Cardiac fibroblast (primary cell): ENCODE data around the gene PEAR1.

ENCODE experiments used
- DNase-seq, 2 donors: peaks; one replicate each; pipeline versions ENCODE4 v3.0.0 to v3.0.0-alpha.2; 2010; ENCODE audit warnings: low read depth in 2 of 2
- H3K4me3 ChIP-seq, 2 donors: replicated peaks in 1 of 2; 1 replicate in 1 of 2; 2 replicates in 1 of 2; pipeline ENCODE4 v1.5.1; 2011; ENCODE audit warnings: low read depth in 2 of 2, low read length in 2 of 2, mild to moderate bottlenecking in 2 of 2, moderate library complexity in 1 of 2
- TF ChIP-seq, protein P1 (sequence below): IDR thresholded peaks from one replicate; pipeline ENCODE4 v1.5.1; 2011; ENCODE audit warnings: low read depth, mild to moderate bottlenecking, low read length, inconsistent platforms

PEAR1 gene, protein sequence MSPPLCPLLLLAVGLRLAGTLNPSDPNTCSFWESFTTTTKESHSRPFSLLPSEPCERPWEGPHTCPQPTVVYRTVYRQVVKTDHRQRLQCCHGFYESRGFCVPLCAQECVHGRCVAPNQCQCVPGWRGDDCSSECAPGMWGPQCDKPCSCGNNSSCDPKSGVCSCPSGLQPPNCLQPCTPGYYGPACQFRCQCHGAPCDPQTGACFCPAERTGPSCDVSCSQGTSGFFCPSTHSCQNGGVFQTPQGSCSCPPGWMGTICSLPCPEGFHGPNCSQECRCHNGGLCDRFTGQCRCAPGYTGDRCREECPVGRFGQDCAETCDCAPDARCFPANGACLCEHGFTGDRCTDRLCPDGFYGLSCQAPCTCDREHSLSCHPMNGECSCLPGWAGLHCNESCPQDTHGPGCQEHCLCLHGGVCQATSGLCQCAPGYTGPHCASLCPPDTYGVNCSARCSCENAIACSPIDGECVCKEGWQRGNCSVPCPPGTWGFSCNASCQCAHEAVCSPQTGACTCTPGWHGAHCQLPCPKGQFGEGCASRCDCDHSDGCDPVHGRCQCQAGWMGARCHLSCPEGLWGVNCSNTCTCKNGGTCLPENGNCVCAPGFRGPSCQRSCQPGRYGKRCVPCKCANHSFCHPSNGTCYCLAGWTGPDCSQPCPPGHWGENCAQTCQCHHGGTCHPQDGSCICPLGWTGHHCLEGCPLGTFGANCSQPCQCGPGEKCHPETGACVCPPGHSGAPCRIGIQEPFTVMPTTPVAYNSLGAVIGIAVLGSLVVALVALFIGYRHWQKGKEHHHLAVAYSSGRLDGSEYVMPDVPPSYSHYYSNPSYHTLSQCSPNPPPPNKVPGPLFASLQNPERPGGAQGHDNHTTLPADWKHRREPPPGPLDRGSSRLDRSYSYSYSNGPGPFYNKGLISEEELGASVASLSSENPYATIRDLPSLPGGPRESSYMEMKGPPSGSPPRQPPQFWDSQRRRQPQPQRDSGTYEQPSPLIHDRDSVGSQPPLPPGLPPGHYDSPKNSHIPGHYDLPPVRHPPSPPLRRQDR

DNA sequence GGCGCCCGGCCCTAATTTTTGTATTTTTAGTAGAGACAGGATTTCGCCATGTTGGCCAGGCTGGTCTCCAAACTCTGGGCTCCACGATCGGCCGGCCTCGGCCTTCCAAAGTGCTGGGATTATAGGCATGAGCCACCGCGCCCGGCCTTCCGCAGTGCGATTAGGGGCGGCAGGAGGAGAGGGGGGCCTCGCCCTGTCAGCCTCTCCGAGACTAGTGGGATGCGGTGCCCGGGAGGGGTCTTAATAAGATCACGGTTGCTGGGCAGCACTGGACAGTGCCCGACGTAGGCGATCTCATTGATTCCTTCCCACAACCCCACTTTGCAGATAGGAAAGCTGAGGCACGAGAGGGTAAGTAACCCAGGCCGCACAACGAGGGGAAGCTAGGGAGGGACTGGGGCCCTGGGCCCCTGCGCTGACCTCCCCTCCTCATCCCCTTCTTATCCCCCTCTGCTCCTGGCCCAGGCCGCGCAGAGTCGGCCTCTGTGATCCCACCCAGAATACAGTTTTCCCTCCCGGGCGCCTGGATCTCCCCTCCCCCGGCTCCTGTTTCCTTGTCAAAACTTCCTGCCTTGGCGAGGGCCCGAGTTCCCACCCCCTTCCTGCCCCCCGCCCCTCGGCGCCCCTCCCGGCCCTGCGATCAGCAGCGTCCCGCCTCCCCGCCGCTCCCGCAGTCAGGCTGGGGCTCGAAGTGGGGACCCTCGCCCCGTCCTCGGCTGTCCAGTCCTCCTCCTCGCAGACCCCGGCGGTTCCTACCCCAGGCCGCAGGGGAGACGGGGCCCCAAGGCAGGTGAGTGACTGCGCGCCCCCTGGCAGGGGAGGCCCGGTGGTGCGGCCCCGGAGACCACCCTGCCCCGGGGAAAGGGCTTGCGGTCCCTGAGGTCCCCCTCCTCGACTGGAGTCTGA is at the start of gene PEAR1:
TSS of gene PEAR1 (plus strand) at position 671 of the 906 bp plus-strand sequence. CDS start 10,209 bp downstream, outside the sequence.
- TF ChIP-seq, protein P1, sequence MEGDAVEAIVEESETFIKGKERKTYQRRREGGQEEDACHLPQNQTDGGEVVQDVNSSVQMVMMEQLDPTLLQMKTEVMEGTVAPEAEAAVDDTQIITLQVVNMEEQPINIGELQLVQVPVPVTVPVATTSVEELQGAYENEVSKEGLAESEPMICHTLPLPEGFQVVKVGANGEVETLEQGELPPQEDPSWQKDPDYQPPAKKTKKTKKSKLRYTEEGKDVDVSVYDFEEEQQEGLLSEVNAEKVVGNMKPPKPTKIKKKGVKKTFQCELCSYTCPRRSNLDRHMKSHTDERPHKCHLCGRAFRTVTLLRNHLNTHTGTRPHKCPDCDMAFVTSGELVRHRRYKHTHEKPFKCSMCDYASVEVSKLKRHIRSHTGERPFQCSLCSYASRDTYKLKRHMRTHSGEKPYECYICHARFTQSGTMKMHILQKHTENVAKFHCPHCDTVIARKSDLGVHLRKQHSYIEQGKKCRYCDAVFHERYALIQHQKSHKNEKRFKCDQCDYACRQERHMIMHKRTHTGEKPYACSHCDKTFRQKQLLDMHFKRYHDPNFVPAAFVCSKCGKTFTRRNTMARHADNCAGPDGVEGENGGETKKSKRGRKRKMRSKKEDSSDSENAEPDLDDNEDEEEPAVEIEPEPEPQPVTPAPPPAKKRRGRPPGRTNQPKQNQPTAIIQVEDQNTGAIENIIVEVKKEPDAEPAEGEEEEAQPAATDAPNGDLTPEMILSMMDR = no peak
- H3K4me3 ChIP-seq = peak within 1 kb of the TSS; percentile 59 to 68
- peak; percentile 44 to 70 for DNase-seq

DNA sequence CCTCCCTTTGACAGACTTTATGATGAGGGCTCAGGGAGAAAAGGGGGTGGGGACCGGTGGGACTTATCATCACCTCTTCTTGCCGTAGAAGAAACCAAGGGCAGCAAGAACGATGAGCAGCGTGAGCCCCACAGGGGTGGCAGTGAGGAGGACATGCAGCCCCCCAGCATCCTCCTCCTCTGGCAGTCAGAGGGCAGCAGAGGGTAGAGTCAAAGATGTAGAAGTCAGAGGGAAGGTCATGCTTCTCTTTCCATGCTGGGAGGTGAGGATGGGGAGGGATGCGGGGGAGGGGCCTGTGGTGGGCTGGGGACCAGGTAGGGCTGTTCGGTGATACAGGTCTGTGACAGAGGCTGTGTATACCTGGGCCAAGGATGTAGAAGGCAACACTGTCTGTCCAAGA is 49.4 kb upstream of the PEAR1 start:
- TF ChIP-seq, protein P1 = no peak
- no peak for DNase-seq
- no peak overlapping the region for H3K4me3 ChIP-seq

DNA sequence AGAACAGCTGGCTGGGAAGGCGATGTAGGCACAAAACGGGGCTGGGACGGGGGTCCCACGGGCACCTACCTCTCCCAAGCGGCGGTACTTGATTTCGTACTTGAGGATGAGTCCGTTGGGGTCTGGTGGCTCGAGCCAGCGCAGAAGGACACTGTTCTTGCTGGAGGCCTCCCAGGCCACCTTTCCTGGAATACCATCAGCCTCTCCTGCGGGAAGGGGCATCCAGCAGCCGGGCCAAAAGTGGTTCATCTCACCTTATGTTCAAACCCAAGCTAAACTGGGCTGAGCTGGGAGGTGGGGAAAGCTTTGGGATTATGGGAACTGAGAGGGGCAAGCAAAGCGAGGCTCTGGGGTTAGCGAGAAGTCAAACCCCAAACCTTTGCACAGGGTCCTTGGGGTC is 48.9 kb upstream of the PEAR1 start:
- no peak overlapping the region for H3K4me3 ChIP-seq
- TF ChIP-seq, protein P1 = no peak
- no peak for DNase-seq

DNA sequence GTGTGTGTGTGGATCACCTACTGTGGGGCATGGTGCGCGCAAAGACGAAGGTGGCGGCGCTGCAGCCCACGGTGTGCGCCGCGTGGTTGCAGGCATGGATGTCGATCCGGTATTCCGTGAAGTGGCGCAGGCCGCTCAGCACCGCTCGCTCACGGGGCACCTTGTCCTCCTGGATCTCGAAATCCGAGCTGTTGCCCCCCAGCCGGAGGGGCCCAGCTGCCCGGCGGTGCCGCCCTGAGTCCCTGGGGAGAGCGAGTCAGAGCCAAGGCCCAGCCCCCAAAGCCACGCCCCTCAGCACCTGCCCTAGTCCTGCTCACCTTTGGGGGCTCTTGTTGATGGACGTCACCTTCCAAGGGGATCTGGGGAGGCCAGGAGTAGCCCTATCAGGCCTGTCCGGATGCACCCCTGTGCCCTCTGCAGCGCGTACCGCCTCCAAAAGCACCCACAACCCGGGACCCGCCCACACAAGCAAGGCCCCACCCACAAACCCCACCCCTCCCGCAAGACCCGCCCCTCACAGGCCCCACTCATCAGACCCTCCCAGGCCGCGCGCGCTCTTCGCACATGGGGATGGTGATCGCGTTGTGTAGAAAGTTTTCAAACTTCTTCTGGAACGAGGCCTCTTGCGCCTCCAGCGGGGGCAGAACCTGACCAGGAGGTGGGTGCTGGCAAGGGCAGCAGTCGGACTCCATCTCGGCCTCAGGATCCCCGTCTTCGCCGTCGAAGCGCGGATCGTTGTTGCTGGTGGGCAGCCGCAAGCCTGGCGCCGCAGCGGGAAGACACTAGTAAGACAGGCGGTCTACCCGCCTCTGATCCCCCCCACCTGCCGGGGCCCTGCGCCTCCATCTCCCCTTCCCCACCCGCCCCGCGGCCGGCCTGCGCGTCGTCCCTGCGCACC is 48.2 kb upstream of the PEAR1 start:
- no peak overlapping the region for H3K4me3 ChIP-seq
- TF ChIP-seq, protein P1 = no peak
- no peak for DNase-seq

DNA sequence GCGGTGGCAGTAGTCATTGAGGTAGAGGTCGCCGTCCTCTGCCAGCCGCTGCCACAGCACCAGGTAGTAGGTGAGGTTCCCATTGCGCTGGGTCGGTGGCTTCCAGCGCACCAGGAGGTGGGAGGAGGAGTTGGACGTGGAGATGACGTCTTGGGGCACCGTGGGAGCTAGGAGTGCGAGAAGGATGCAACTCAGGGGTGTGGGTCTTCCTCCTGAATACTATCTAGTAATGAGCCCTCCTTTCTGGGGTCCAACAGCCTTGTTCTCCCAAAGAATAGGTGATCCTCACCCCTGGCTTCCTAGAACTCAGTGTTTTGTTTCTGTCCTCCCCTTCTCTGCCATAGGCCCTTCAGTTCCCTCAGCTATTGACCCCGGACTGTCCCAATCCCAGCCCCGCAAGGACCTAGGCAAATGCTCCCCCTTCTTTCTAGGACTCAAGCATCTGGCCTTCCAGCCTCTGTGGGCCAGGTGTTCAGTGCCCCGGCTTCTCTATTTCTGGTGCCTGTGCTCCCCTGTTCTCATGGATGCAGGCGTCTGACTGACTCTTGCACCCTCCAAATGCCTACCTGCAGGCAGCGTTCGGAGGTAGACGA is 47.5 kb upstream of the PEAR1 start:
- no peak overlapping the region for H3K4me3 ChIP-seq
- TF ChIP-seq, protein P1 = no peak
- DNase-seq = no peak
